Bronchial epithelial cell (primary cell): Measurements from ENCODE around the gene KCNK7. TPM values are rescaled to one million over a fixed set of nuclear protein-coding genes. Genes with fewer than 3 reads are reported as not detected.

Experiments used
- DNase-seq: peaks from one replicate; pipeline ENCODE4 v3.0.0-alpha.2; 2010; ENCODE audit warnings: low read depth
- FAIRE-seq: peaks from 2 replicates; lab custom pipeline; 2011; peaks lifted over from hg19 to GRCh38; lab: Jason Lieb, UNC
- H3K27me3 ChIP-seq: 2 replicates; pipeline ENCODE4 v1.5.1; 2011; ENCODE audit warnings: low read length; ENCODE audit not compliant: control insufficient read depth, insufficient read depth
- H3K36me3 ChIP-seq: 2 replicates; pipeline ENCODE4 v1.5.1; 2011; ENCODE audit warnings: low read length; ENCODE audit not compliant: control insufficient read depth, insufficient read depth
- H3K4me3 ChIP-seq: 2 replicates; pipeline ENCODE4 v1.5.1; 2011; ENCODE audit warnings: mild to moderate bottlenecking, low read depth, low read length, control low read depth
- CTCF ChIP-seq: IDR thresholded peaks from 2 replicates; pipeline ENCODE4 v1.5.1; 2011; ENCODE audit warnings: mild to moderate bottlenecking, moderate library complexity, low read length, control low read depth, inconsistent platforms; ENCODE audit not compliant: insufficient read depth, severe bottlenecking
- total RNA-seq: library from RNA; depleted of rRNA; stranded (reverse); fragments of >200 nt; gene quantifications from 2 replicates; pipeline ENCODE4 v1.2.1, GENCODE V29; 2014

KCNK7 gene
- total RNA-seq, 1 donor from 2014 or later, result 0.79 TPM

- DNase-seq, result no peak
- peak; percentile 77 for FAIRE-seq
- Histone ChIP-seq H3K4me3 (no peak overlapping the region), H3K27me3 (no peaks in the 10 kb centered on the region), H3K36me3 (peaks cover 44% of the 10 kb centered on the region)
- no peak for TF ChIP-seq CTCF
Measured at GRCh38 chr11:65619281-65619928, 23.8 kb upstream of the KCNK7 start.

GRCh38 chr11:65618763-65619162 is 23.2 kb upstream of the KCNK7 start:
- no peaks in the 10 kb centered on the region for H3K27me3 ChIP-seq
- no peak overlapping the region for H3K4me3 ChIP-seq
- no peak for TF ChIP-seq CTCF
- peaks cover 37% of the 10 kb centered on the region for H3K36me3 ChIP-seq
- FAIRE-seq (no peak), DNase-seq (no peak)

GRCh38 chr11:65617990-65618751 is 22.6 kb upstream of the KCNK7 start:
- DNase-seq (no peak), FAIRE-seq (no peak)
- Histone ChIP-seq H3K27me3 (no peaks in the 10 kb centered on the region), H3K36me3 (peaks cover 35% of the 10 kb centered on the region), H3K4me3 (no peak overlapping the region)
- TF ChIP-seq CTCF, result no peak

- no peak for DNase-seq
- Histone ChIP-seq H3K36me3 (peaks cover 34% of the 10 kb centered on the region), H3K4me3 (no peak overlapping the region), H3K27me3 (no peaks in the 10 kb centered on the region)
- TF ChIP-seq CTCF, result no peak
- FAIRE-seq, result no peak
Measured at GRCh38 chr11:65617136-65617850, 21.7 kb upstream of the KCNK7 start.

GRCh38 chr11:65616575-65617001 is 21.0 kb upstream of the KCNK7 start:
- DNase-seq (no peak), FAIRE-seq (no peak)
- peak overlapping the region; percentile 88 for H3K4me3 ChIP-seq
- TF ChIP-seq CTCF, result no peak
- H3K36me3 ChIP-seq, result peaks cover 31% of the 10 kb centered on the region
- H3K27me3 ChIP-seq, result no peaks in the 10 kb centered on the region
